Activated CD8-positive, alpha-beta memory T cell treated with anti-CD3 and anti-CD28 coated beads for 36 hours (primary cell): ENCODE results near the gene CMC2. TPM values are rescaled to one million over a fixed set of nuclear protein-coding genes. Genes with fewer than 3 reads are reported as not detected.

Experiments
- CTCF ChIA-PET: fragments of 350-600 bp; sonication (Branson Sonifier 250); formaldehyde crosslinking; loops from one replicate; lab custom pipeline; 2021; ENCODE audit warnings: antibody characterized with exemption; lab: Charles Lee
- POLR2A ChIA-PET: fragments of 350-600 bp; sonication (Branson Sonifier 250); formaldehyde crosslinking; loops from one replicate; lab custom pipeline; 2021; ENCODE audit warnings: antibody characterized with exemption; lab: Charles Lee
- total RNA-seq, 2 experiments: library from RNA; stranded (reverse); gene quantifications; one replicate each; pipeline ENCODE4 v1.2.3, GENCODE V29; 2021

The CMC2 gene
- total RNA-seq, 2 experiments from 2014 or later, result 129 to 139 TPM

- ChIA-PET CTCF (no interaction called here), POLR2A (no interaction called here)
Measured at GRCh38 chr16:80947239-80947638, 59.4 kb downstream of the CMC2 start.

- POLR2A ChIA-PET, result no interaction called here
- CTCF ChIA-PET, result no interaction called here
Measured at GRCh38 chr16:80946481-80946880, 60.2 kb downstream of the CMC2 start.

- POLR2A ChIA-PET, result no interaction called here
- CTCF ChIA-PET, result no interaction called here
Measured at GRCh38 chr16:80940069-80940856, 66.4 kb downstream of the CMC2 start.

GRCh38 chr16:80938879-80939260 is 67.8 kb downstream of the CMC2 start:
- CTCF ChIA-PET, result no interaction called here
- POLR2A ChIA-PET, result no interaction called here

- CTCF ChIA-PET, result interaction anchor here (1.0 kb wide), 1 partner anchor 14 kb away, joined by 3 read pairs; no protein-coding TSS in a partner anchor
Measured at GRCh38 chr16:80938004-80938878, 68.4 kb downstream of the CMC2 start.

GRCh38 chr16:80936410-80936809 is 70.3 kb downstream of the CMC2 start:
- ChIA-PET POLR2A (no interaction called here), CTCF (no interaction called here)

More at GRCh38 chr16:80938004-80938878, 68.4 kb downstream of the CMC2 start:
- POLR2A ChIA-PET, result no interaction called here

- POLR2A ChIA-PET, result no interaction called here
- CTCF ChIA-PET, result no interaction called here
Measured at GRCh38 chr16:80935691-80936090, 71.0 kb downstream of the CMC2 start.

- ChIA-PET CTCF (interaction anchor here (0.5 kb wide), 1 partner anchor 21 kb away, joined by 5 read pairs; no protein-coding TSS in a partner anchor), POLR2A (no interaction called here)
Measured at GRCh38 chr16:80932708-80933095, 74.0 kb downstream of the CMC2 start.

GRCh38 chr16:80931801-80932707 is 74.6 kb downstream of the CMC2 start:
- ChIA-PET POLR2A (no interaction called here), CTCF (no interaction called here)

- ChIA-PET CTCF (interaction anchor here (0.7 to 1.4 kb wide), 2 partner anchors 13 to 80 kb away, joined by 3 read pairs; no protein-coding TSS in a partner anchor), POLR2A (no interaction called here)
Measured at GRCh38 chr16:80924372-80924978, 82.2 kb downstream of the CMC2 start.

- ChIA-PET POLR2A (interaction anchor here (0.6 kb wide), 1 partner anchor 83 kb away, joined by 3 read pairs; the partner anchor contains the start of genes CENPN and CMC2), CTCF (interaction anchor here (1.4 kb wide), 1 partner anchor 15 kb away, joined by 3 read pairs; no protein-coding TSS in a partner anchor)
Measured at GRCh38 chr16:80923356-80923755, 83.3 kb downstream of the CMC2 start.

Other genes with a start within 250 kb of the CMC2 start
- gene CDYL2, start 202.3 kb downstream of the CMC2 start, total RNA-seq, result 10 to 100 TPM; 31.6 to 37.8 TPM
- 10 to 100 TPM; 52.7 to 54.8 TPM for gene CENPN, start 329 bp upstream of the CMC2 start, total RNA-seq
- 10 to 100 TPM; 25.4 to 27.3 TPM for gene ATMIN, start 29.0 kb upstream of the CMC2 start, total RNA-seq
- gene C16orf46, start 70.4 kb upstream of the CMC2 start, total RNA-seq, result under 1 TPM; 0.38 to 0.51 TPM
- 10 to 100 TPM; 29.4 to 30.8 TPM for gene GCSH, start 89.5 kb upstream of the CMC2 start, total RNA-seq
- not detected for gene BCO1, start 231.8 kb upstream of the CMC2 start, total RNA-seq